Posterior cingulate gyrus (tissue), 11 donors: Measurements from ENCODE around the gene CCDC74A.
"Not testable (repeated sequence)": the region's sequence is repeated elsewhere in the genome, so short reads cannot be mapped to it uniquely, and the experiment has no call there.

Experiments
- DNase-seq, 10 donors: peaks; one replicate each; pipeline versions ENCODE4 v3.0.0 to v3.0.0-alpha.2; 2020 to 2021; ENCODE audit warnings: mixed read lengths in 3 of 10
- intact Hi-C: fragments of 100-400 bp; cut with DNase I; formaldehyde crosslinking; loops from one replicate; pipeline ENCODE4 v1.15.1; 2023

Gene CCDC74A

DNA sequence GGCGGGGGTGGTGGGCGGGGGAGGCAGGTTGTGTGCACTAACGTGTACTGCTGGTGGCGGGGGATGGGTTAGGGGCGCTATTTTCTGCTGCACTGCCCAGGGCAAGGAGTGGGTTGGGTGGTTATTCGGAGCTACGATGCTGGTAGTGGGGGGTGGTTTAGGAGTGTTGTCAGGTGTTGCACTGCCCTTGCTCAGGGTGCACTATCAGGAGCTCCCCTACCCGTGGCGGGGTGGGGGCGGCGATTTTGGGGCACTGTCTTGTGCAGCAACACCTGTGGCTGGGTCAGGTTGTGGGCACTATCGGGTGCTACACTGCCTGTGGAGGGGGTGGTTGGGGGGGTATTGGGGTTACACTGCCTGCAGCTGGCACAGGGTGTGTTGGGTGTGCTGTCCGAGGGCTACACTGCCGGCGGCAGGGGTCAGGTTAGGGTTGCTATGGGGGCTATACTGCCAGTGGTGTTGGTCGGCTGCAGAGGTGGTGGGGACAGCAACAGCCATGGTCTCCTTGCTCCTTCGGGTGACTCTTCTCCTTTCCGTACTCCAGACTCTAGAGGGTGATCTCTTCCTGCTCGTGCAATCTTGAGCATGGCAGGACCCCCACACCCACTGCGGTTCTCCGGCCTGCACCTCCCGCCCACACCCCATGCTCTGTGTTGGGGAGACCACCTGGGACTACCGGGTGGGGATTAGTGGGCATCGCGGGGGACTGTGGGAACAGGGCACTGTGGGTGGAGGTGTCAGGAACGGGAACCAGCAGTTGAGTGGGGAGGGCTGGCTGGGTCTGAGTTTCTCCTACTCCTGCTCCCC, 16.5 kb downstream of the CCDC74A start:
- DNase-seq, intact Hi-C loops: not testable (repeated sequence)

DNA sequence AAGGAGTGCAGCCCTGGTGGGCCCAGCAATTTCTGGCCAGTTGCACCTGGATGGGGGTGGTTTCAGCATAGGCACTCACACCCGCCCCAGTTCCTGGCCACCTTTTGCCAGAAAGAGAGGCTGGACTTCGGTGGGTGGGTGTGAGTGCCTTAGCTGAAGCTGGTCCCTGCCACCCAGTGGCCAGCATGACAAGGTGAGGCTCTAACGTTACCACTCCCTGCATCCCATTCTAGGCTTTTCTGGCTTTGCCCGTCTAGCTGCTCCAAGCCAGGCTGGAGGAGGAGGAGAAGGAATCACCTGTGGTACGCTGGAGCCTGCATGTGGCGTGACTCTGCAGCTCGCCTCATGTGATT, 17.1 kb downstream of the CCDC74A start:
- not testable (repeated sequence) for DNase-seq

DNA sequence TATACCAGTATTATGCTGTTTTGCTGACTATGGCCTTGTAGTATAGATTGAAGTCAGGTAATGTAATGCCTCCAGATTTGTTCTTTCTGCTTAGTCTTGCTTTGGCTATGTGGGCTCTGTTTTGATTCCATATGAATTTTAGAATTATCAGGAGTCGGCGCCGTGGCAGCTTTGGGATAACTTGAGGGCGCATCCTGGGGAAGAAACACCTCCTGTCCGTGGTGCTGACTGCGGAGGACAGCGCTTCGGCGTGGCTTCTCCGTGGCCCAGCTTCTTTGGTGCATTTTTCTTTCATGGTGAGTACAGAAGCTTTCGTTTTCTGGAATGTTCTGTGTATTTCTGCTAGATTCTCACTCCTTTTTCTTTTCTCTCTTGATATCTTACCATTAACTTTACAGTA, 25.2 kb downstream of the CCDC74A start:
- no peak for DNase-seq
- intact Hi-C loops: no loop called here

More for the DNA sequence above, 17.1 kb downstream of the CCDC74A start:
- intact Hi-C loops: not testable (repeated sequence)

DNA sequence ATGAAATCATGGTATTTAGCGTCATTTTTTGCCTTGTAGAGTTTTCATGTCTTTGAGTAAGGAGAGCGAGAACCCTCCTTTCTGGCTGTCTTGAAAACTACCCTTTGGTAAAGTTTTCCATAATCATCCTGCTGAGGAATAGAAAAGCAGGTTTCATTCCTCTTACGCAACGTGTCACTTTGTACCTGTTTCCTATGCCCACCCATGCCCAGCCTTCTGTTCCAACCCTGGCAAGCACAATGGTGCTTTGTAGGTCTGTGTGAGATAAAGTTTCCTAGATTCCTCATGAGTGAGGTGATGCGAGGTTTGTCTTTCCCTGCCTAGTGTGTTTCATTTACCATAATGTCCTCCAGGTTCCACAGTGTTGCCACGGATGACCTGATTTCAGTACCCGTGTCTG, 29.3 kb downstream of the CCDC74A start:
- intact Hi-C loops: no loop called here
- DNase-seq: no peak

DNA sequence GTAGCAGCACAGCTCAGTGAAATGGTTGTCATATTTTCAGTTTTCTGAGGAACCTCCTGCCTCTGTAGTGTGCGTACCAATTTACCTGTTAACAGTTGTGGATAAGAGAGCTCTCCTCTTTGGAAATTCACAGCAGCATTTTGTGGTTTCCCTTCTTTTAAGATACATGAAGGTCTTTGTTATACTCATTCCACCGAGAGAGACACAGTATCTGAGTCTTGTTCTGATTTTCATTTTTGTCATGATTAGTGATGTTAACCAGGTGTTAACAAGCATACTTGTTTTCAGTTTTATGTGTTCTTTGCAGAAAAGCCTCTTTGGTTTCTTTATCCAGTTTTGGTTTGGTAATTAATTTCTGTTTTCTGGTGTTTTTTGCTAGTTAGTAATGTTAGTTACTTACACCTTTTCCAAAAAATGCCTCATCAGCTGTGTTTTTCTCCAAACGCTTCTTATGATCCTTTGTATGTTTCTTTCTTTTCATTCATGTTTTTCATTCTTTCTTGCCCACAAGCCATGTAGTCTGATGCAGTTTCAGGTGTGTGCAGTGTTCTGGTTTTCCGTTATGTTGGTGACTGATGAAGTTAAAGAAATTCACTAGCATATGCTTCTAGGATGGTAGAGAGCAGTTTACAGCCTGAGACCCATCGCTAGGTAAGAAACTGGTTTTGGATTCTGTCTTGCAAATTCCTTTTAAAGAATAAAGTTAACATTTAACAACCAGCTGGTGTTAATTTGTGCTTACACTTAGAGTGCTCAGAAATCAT, 30.1 kb downstream of the CCDC74A start:
- intact Hi-C loops: no loop called here
- no peak for DNase-seq

DNA sequence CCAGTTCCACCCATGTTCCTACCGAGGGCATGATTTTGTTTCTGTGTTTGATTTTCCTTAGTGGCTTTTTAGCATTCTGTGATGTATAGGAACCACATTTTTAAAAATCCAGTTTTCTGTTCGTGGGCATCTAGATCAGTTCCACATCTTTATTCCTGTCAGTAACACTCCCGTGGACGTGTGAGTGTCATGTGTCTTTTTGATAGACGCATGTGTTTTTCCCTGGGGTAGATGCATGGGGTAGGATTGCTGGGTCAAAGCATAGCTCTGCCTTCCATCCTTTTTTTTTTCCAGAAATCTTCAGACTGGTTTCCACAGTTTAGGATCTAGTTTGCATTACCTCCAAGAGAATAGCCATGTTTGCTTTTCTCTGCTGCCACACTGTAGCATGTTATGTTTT, 38.7 kb downstream of the CCDC74A start:
- DNase-seq: no peak
- intact Hi-C loops: no loop called here

DNA sequence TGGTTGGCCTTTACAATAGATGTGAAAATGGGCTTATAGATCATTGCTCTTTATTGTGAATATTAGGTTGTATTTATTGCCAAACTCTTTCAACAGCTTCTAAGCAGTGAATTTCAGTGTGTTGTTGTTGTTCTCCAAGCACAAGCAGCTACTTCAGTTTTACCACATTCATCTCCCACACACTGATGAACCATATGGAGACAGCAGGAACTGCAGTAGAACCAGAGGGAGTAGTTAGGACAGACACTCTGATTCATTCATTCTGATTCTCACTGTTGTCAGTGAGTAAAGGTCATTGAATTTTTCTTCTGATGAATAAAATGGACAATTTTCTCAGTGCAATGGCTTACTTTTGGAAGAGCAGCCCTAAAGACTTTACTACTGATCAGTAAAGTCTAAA, 40.2 kb downstream of the CCDC74A start:
- no peak for DNase-seq
- intact Hi-C loops: no loop called here

DNA sequence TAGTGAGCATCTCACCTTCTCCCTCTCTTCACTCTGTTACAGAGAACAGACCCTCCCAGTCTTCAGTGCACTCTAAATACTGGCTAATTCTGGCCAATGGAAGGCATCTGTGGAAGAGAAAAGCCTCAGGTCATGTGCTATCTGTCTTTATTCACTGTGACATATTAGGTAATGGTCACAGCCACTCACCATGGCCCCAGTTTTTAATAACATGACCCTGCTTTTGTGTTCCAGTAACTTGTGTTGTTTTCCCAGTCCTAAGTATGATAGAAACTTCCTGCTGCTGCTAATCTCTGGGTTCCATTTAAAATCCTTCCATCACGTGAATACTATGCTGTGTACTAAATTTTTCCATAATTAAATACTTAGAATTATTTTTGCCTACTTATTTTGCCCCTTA, 40.7 kb downstream of the CCDC74A start:
- DNase-seq, intact Hi-C loops: not testable (repeated sequence)

DNA sequence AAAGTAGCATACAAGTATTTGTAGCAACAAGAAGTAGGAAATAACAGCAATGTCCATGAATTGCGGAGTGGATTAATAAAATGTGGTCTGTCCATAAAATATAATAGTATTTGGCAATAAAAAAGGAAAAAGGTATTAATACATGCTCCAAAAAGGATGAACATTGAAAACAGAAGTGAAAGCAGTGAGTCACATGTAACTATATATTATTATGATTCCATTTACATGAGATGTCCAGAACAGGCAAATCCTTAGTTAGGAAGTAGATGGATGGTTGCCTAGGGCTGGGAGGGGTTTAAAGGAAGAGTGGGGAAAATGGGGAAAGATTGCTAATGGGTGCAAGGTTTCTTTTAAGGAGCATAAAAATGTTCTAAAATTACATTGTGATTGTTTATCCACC, 44.5 kb downstream of the CCDC74A start:
- DNase-seq: no peak
- intact Hi-C loops: no loop called here

DNA sequence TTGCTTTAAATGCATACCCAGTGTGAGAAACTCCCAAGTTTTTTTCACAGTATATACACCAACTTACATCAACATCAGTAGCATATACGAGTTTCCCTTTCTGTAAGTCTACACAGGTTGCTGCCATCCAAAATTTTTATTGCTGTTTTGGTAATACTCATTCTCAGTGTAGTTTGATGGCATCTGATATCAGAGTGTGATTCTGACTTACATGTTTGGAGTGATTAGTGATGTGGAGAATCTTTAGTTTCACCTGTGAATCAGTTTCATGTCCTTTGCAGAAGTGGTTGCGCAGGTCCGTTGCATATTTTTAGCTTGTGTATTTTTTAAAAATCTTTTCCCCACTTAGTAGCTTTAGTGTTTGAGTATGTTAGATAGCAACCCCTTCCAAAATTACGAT, 50.1 kb downstream of the CCDC74A start:
- no peak for DNase-seq
- intact Hi-C loops: no loop called here

DNA sequence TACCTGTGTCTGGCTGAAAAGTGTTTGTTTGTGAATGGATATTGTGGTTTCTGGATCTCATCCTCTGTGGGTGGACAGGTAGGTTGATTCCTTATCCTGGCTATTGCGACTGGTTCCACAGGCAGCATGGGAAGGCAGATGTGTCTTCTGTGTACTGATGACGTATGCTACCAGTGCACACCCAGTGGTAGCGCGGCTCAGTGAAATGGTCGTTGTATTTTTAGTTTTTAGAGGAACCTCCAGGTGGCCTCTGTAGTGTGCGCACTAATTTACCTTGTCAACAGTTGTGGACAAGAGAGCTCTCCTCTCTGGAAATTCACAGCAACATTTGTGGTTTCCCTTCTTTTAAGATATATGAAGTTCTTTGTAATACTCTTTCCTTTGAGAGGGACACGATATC, 52.5 kb downstream of the CCDC74A start:
- no peak for DNase-seq
- intact Hi-C loops: no loop called here
